Testis (tissue), 2 donors: ENCODE measurements around the gene GAPVD1.

ENCODE experiments used
- POLR2A ChIP-seq: fragments of 450-650 bp; IDR thresholded peaks from one replicate; pipeline ENCODE4 v1.6.1; 2017; ENCODE audit warnings: antibody characterized with exemption, mild to moderate bottlenecking, moderate library complexity
- TF ChIP-seq, protein P1 (sequence below), 3 experiments: fragments of 450-650 bp in 2 of 3; fragments of 200-600 bp in 1 of 3; sonication (generic) in 1 of 3; IDR thresholded peaks; one replicate each; pipeline ENCODE4 v1.5.1; 2016 to 2019; ENCODE audit warnings: antibody characterized with exemption in 3 of 3, mild to moderate bottlenecking in 2 of 3, moderate library complexity in 1 of 3

- TF ChIP-seq, protein P1, sequence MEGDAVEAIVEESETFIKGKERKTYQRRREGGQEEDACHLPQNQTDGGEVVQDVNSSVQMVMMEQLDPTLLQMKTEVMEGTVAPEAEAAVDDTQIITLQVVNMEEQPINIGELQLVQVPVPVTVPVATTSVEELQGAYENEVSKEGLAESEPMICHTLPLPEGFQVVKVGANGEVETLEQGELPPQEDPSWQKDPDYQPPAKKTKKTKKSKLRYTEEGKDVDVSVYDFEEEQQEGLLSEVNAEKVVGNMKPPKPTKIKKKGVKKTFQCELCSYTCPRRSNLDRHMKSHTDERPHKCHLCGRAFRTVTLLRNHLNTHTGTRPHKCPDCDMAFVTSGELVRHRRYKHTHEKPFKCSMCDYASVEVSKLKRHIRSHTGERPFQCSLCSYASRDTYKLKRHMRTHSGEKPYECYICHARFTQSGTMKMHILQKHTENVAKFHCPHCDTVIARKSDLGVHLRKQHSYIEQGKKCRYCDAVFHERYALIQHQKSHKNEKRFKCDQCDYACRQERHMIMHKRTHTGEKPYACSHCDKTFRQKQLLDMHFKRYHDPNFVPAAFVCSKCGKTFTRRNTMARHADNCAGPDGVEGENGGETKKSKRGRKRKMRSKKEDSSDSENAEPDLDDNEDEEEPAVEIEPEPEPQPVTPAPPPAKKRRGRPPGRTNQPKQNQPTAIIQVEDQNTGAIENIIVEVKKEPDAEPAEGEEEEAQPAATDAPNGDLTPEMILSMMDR (IDR thresholded peaks at IDR 0.05), result no peak
- no peak for TF ChIP-seq POLR2A
Measured at GRCh38 chr9:125243792-125244260, 17.8 kb upstream of the GAPVD1 start.
